Endodermal cell (in vitro differentiated cells): ENCODE data around the gene CFAP74. TPM values are rescaled to one million over a fixed set of nuclear protein-coding genes. Genes with fewer than 3 reads are reported as not detected.

Source experiments
- DNase-seq: peaks from one replicate; pipeline ENCODE4 v3.0.0-alpha.2; 2017
- H3K27ac ChIP-seq: 2 replicates; pipeline ENCODE4 v1.5.1; 2013; ENCODE audit warnings: mild to moderate bottlenecking, low read depth, low read length, moderate library complexity
- H3K27me3 ChIP-seq: 2 replicates; pipeline ENCODE4 v1.6.1; 2013; ENCODE audit warnings: mild to moderate bottlenecking, low read length, moderate library complexity; ENCODE audit not compliant: insufficient read depth, control insufficient read depth, poor library complexity, severe bottlenecking
- H3K36me3 ChIP-seq: 2 replicates; pipeline ENCODE4 v1.7.0; 2013; ENCODE audit warnings: mild to moderate bottlenecking, low read length, moderate library complexity; ENCODE audit not compliant: control insufficient read depth, insufficient read depth
- H3K4me1 ChIP-seq: one replicate; pipeline ENCODE4 v1.7.0; 2013; ENCODE audit warnings: low read length; ENCODE audit not compliant: control insufficient read depth, insufficient read depth
- H3K4me3 ChIP-seq: 2 replicates; pipeline ENCODE4 v1.5.1; 2013; ENCODE audit warnings: mild to moderate bottlenecking, low read length, moderate library complexity
- H3K9ac ChIP-seq: 2 replicates; pipeline ENCODE4 v1.6.1; 2013; ENCODE audit warnings: mild to moderate bottlenecking, low read length, moderate library complexity; ENCODE audit not compliant: poor library complexity, severe bottlenecking; ENCODE audit errors: extremely low read depth
- H3K9me3 ChIP-seq: 2 replicates; pipeline ENCODE4 v1.6.1; 2013; ENCODE audit warnings: mild to moderate bottlenecking, low read length, moderate library complexity; ENCODE audit not compliant: control insufficient read depth
- H3K27ac Mint-ChIP-seq: 2 replicates; pipeline ENCODE4 v1.8.0; 2020; ENCODE audit warnings: mixed read lengths
- H3K27me3 Mint-ChIP-seq: 2 replicates; pipeline ENCODE4 v1.8.0; 2021; ENCODE audit warnings: mild to moderate bottlenecking, mixed read lengths; ENCODE audit not compliant: insufficient read depth
- H3K36me3 Mint-ChIP-seq: 2 replicates; pipeline ENCODE4 v1.8.0; 2020; ENCODE audit warnings: low read depth, mixed read lengths
- H3K4me1 Mint-ChIP-seq: 2 replicates; pipeline ENCODE4 v1.8.0; 2020; ENCODE audit warnings: mixed read lengths
- H3K4me3 Mint-ChIP-seq: 2 replicates; pipeline ENCODE4 v1.8.0; 2020; ENCODE audit warnings: mild to moderate bottlenecking, moderate library complexity, mixed read lengths
- H3K9me3 Mint-ChIP-seq: 2 replicates; pipeline ENCODE4 v1.8.0; 2020; ENCODE audit warnings: mild to moderate bottlenecking, mixed read lengths
- WGBS, 2 experiments: methylation state at CpG; one replicate each; pipeline versions ENCODE4 v1.1.5 to v1.1.7; 2013; ENCODE audit warnings: missing lambda C conversion rate in 2 of 2, mixed read lengths in 1 of 2; ENCODE audit not compliant: insufficient coverage in 1 of 2, insufficient read length in 1 of 2; 5-methylcytosine and 5-hydroxymethylcytosine counted together
- total RNA-seq, 2 donors: library from RNA; stranded (reverse); fragmentation: NEBNext Ultra II Directional in 1 of 2; extraction: Animal tissue kit (Norgen Biotek cat#: 25700) in 1 of 2; gene quantifications; 2 replicates in 1 of 2; 3 replicates in 1 of 2; pipeline ENCODE4 v1.2.1, GENCODE V29; 2021
- TF ChIP-seq, protein P1 (sequence below): fragments of 200-600 bp; sonication (generic); conservative IDR thresholded peaks from 2 replicates; pipeline ENCODE4 v1.5.0; 2021; ENCODE audit warnings: antibody characterized with exemption, mild to moderate bottlenecking

The CFAP74 gene
- total RNA-seq, 2 donors from 2014 or later: 0.58 to 0.75 TPM

DNA sequence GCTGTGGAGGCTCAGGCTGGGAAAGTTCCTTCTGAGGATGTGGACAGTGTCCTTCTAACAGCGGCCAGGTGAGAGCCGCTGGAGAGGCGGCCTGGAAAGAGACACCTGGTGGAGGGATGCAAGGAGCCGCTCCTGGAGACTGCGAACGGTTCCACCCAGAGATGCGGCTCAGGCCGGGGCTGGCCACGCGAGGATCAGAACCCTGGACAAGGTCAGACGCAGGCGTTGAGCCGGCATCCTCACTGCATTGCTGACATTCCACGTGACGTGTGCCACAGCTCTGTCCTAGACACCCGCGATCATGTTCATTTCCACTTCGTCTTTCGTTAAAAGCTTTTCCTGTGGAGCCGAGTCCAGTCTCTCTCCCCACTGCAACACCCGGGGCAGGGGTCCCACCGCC, 28.8 kb downstream of the CFAP74 start:
- DNase-seq: peak; percentile 69
- H3K36me3 ChIP-seq: no peaks in the 10 kb centered on the region
- no peak overlapping the region for H3K4me3 ChIP-seq
- Mint-ChIP-seq H3K4me3 (no peak overlapping the region), H3K36me3 (no peaks in the 10 kb centered on the region), H3K27me3 (no peaks in the 10 kb centered on the region), H3K4me1 (no peaks in the 10 kb centered on the region), H3K9me3 (peaks cover 14% of the 10 kb centered on the region), H3K27ac (no peak overlapping the region)
- no peaks in the 10 kb centered on the region for H3K27me3 ChIP-seq
- TF ChIP-seq, protein P1, sequence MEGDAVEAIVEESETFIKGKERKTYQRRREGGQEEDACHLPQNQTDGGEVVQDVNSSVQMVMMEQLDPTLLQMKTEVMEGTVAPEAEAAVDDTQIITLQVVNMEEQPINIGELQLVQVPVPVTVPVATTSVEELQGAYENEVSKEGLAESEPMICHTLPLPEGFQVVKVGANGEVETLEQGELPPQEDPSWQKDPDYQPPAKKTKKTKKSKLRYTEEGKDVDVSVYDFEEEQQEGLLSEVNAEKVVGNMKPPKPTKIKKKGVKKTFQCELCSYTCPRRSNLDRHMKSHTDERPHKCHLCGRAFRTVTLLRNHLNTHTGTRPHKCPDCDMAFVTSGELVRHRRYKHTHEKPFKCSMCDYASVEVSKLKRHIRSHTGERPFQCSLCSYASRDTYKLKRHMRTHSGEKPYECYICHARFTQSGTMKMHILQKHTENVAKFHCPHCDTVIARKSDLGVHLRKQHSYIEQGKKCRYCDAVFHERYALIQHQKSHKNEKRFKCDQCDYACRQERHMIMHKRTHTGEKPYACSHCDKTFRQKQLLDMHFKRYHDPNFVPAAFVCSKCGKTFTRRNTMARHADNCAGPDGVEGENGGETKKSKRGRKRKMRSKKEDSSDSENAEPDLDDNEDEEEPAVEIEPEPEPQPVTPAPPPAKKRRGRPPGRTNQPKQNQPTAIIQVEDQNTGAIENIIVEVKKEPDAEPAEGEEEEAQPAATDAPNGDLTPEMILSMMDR: no peak
- H3K27ac ChIP-seq: no peak overlapping the region
- H3K9me3 ChIP-seq: no peaks in the 10 kb centered on the region
- no peaks in the 10 kb centered on the region for H3K4me1 ChIP-seq
- WGBS, 2 experiments: 89 to 91% methylated on average over 21 to 22 of the region's 22 CpGs
- no peak overlapping the region for H3K9ac ChIP-seq

DNA sequence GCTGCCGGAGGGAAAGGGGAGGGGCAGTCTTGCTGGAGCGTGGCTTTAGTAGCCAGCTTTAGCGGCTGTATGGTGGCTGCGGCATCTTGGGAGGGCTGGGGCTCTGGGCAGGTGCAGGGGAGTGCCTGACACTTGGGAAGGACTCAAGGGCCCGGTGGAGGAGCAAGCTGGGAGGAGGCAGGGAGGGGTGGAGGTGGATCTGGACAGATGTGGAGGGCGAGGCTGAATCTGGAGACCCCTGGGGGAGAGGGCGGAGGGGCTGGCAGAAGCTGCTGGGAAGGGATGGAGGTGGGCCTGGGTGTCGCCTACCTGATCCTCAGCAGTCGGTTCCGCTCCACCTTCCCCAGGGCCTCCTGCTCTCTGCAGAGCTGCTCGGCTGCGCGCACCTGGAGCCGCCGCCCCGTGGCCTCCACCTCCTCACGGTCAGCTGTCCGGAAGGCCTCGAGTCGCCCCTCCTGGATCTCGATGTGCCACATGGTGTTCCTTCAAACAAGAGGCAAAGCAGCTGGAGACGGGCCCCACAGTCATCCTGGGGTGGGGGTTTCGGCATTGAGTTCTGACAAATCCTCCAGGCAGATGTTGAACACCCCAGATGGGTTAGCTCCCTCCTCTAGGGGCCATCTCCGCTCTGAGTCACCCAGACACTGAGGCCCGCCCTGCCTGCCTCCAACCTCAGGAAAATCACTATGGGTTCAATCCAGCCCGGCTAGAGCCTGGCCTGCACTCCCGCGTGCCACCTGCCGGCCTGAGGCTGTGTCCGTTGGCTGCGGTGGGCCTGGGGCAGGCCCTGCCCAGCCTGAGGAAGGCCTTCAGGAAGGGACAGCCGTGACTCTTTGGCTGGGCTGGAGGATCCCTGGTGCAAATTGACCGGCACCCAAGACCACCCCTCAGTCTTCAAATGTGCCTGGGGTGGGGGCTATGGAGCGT, 29.6 kb downstream of the CFAP74 start:
- no peaks in the 10 kb centered on the region for H3K4me1 Mint-ChIP-seq

DNA sequence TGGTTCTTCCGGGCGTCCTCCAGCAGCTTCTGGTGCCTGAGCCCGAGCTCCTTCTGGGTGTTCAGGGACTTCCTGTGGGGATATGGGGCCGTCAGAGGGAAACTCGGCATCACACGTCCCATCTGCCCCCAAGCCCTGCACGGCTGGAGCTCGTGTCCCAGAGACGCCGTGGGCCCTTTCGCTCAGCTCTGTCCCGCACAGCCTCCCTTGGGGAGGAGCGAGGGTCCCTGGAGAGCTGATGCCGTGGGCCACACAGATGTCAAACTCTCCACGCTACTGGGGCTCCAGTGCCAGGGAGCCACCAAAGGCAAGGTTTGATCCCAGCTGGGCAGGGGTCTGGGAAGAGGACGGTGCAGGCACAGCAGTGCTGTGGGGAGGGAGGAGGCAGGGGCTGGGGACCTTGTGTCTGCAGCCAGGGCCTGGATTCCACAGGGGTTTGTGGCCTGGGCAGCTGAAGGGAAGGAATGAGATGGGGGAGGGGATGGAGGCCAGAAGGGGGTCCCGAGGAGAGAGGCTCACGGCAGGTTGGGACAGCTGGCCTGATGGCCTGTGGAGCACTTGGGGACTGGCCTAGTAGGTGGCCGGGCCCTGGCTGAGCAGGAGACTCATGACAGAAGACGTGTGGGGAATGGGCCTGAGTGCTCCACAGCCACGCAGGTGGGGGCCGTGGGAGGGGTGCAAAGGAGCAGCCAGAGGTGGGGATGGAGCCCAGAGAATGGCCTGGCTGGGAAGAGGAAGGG, 30.4 kb downstream of the CFAP74 start:
- H3K9me3 ChIP-seq: no peaks in the 10 kb centered on the region
- H3K27me3 ChIP-seq: no peaks in the 10 kb centered on the region
- Mint-ChIP-seq H3K9me3 (peaks cover 6% of the 10 kb centered on the region), H3K4me3 (no peak overlapping the region), H3K27ac (no peak overlapping the region), H3K36me3 (no peaks in the 10 kb centered on the region), H3K4me1 (no peaks in the 10 kb centered on the region), H3K27me3 (no peaks in the 10 kb centered on the region)
- DNase-seq: no peak
- no peaks in the 10 kb centered on the region for H3K4me1 ChIP-seq
- H3K9ac ChIP-seq: no peak overlapping the region
- no peak overlapping the region for H3K4me3 ChIP-seq
- no peak overlapping the region for H3K27ac ChIP-seq
- H3K36me3 ChIP-seq: no peaks in the 10 kb centered on the region
- 85 to 88% methylated on average over 19 to 22 of the region's 22 CpGs for WGBS, 2 experiments
- TF ChIP-seq, protein P1: no peak

More for the DNA sequence above, 29.6 kb downstream of the CFAP74 start:
- H3K36me3 Mint-ChIP-seq: no peaks in the 10 kb centered on the region
- H3K9me3 ChIP-seq: no peaks in the 10 kb centered on the region
- no peaks in the 10 kb centered on the region for H3K36me3 ChIP-seq
- no peaks in the 10 kb centered on the region for H3K4me1 ChIP-seq
- H3K27me3 ChIP-seq: no peaks in the 10 kb centered on the region
- H3K27ac ChIP-seq: no peak overlapping the region
- H3K27me3 Mint-ChIP-seq: no peaks in the 10 kb centered on the region
- H3K4me3 ChIP-seq: no peak overlapping the region
- TF ChIP-seq, protein P1: no peak
- no peak overlapping the region for H3K27ac Mint-ChIP-seq
- peaks cover 10% of the 10 kb centered on the region for H3K9me3 Mint-ChIP-seq
- no peak overlapping the region for H3K9ac ChIP-seq
- DNase-seq: peak; percentile 49
- 91 to 92% methylated on average over 20 to 34 of the region's 34 CpGs for WGBS, 2 experiments
- no peak overlapping the region for H3K4me3 Mint-ChIP-seq
